ENCODE measurements around the gene TUNAR.

Gene TUNAR

GRCh38 chr14:95939335-95939734 lies 62.7 kb downstream of the TUNAR start:
- no peak overlapping the region for H3K27ac ChIP-seq (ENCODE audit: low read depth, low read length, poor library complexity, severe bottlenecking)
- no peaks in the 10 kb centered on the region for H3K27me3 ChIP-seq (ENCODE audit: insufficient read depth, low read length)
- no peak overlapping the region for H2AFZ ChIP-seq (ENCODE audit: low read length)
- H3K9me2 ChIP-seq (ENCODE audit: low read depth, low read length) = no peaks in the 10 kb centered on the region
- H3F3A ChIP-seq (ENCODE audit: insufficient read depth, low read length) = no peaks in the 10 kb centered on the region
- no peaks in the 10 kb centered on the region for H3K36me3 ChIP-seq (ENCODE audit: insufficient read depth, low read length)
- TF ChIP-seq, protein P1, sequence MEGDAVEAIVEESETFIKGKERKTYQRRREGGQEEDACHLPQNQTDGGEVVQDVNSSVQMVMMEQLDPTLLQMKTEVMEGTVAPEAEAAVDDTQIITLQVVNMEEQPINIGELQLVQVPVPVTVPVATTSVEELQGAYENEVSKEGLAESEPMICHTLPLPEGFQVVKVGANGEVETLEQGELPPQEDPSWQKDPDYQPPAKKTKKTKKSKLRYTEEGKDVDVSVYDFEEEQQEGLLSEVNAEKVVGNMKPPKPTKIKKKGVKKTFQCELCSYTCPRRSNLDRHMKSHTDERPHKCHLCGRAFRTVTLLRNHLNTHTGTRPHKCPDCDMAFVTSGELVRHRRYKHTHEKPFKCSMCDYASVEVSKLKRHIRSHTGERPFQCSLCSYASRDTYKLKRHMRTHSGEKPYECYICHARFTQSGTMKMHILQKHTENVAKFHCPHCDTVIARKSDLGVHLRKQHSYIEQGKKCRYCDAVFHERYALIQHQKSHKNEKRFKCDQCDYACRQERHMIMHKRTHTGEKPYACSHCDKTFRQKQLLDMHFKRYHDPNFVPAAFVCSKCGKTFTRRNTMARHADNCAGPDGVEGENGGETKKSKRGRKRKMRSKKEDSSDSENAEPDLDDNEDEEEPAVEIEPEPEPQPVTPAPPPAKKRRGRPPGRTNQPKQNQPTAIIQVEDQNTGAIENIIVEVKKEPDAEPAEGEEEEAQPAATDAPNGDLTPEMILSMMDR (IDR thresholded peaks at IDR 0.05; ENCODE audit: low read length) = no peak
- TF ChIP-seq EZH2 (IDR thresholded peaks at IDR 0.05; ENCODE audit: borderline replicate concordance, low read length) = no peak
- H3K4me3 ChIP-seq (ENCODE audit: low read depth, low read length, poor library complexity, severe bottlenecking) = no peak overlapping the region
- no peak overlapping the region for H3K9ac ChIP-seq (ENCODE audit: low read length)
- H4K20me1 ChIP-seq (ENCODE audit: insufficient read depth, low read length) = no peaks in the 10 kb centered on the region
- no peaks in the 10 kb centered on the region for H3K79me2 ChIP-seq (ENCODE audit: insufficient read depth, low read length)
- no peaks in the 10 kb centered on the region for H3K4me1 ChIP-seq (ENCODE audit: insufficient read depth, low read length, severe bottlenecking)
- H3K4me2 ChIP-seq (ENCODE audit: low read length) = no peak overlapping the region
- no peaks in the 10 kb centered on the region for H3K9me3 ChIP-seq (ENCODE audit: low read length)

- no peaks in the 10 kb centered on the region for H3K9me3 ChIP-seq (ENCODE audit: low read length)
- no peaks in the 10 kb centered on the region for H3K79me2 ChIP-seq (ENCODE audit: insufficient read depth, low read length)
- H3K9me2 ChIP-seq (ENCODE audit: low read depth, low read length) = no peaks in the 10 kb centered on the region
- H3K4me2 ChIP-seq (ENCODE audit: low read length) = no peak overlapping the region
- no peak overlapping the region for H3K9ac ChIP-seq (ENCODE audit: low read length)
- H4K20me1 ChIP-seq (ENCODE audit: insufficient read depth, low read length) = no peaks in the 10 kb centered on the region
- no peaks in the 10 kb centered on the region for H3K4me1 ChIP-seq (ENCODE audit: insufficient read depth, low read length, severe bottlenecking)
- H3K27ac ChIP-seq (ENCODE audit: low read depth, low read length, poor library complexity, severe bottlenecking) = no peak overlapping the region
- no peak overlapping the region for H3K4me3 ChIP-seq (ENCODE audit: low read depth, low read length, poor library complexity, severe bottlenecking)
- no peaks in the 10 kb centered on the region for H3K27me3 ChIP-seq (ENCODE audit: insufficient read depth, low read length)
- TF ChIP-seq EZH2 (IDR thresholded peaks at IDR 0.05; ENCODE audit: borderline replicate concordance, low read length) = no peak
- TF ChIP-seq, protein P1 (IDR thresholded peaks at IDR 0.05; ENCODE audit: low read length) = no peak
- H3F3A ChIP-seq (ENCODE audit: insufficient read depth, low read length) = no peaks in the 10 kb centered on the region
- H3K36me3 ChIP-seq (ENCODE audit: insufficient read depth, low read length) = no peaks in the 10 kb centered on the region
- H2AFZ ChIP-seq (ENCODE audit: low read length) = no peak overlapping the region
Observed at GRCh38 chr14:95941897-95942296, 65.3 kb downstream of the TUNAR start.

DNA sequence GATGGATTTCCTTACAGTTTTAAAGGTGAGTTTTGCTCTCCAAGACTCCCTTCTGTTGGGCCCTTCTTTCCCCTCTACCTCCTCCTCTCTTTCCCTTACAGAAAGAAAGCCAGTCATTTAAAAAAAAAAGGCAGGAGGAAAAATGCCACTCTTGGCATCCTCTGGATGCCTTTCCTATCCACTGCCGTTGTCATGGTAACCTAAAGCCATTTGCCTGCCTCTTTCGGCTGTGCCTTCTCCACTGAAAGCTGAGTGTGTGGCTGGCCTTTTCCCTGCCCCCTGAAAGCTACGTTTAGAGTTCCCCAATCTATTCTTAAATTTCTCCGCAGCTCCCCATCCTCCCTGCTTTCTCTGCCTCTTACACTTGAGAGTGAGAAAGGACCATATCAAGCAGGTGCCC lies 67.1 kb downstream of the TUNAR start:
- Histone ChIP-seq H2AFZ (ENCODE audit: low read length) (no peak overlapping the region), H3K9me2 (ENCODE audit: low read depth, low read length) (no peaks in the 10 kb centered on the region), H3K9me3 (ENCODE audit: low read length) (no peaks in the 10 kb centered on the region), H3K4me3 (ENCODE audit: low read depth, low read length, poor library complexity, severe bottlenecking) (no peak overlapping the region), H3K27me3 (ENCODE audit: insufficient read depth, low read length) (no peaks in the 10 kb centered on the region), H3K36me3 (ENCODE audit: insufficient read depth, low read length) (no peaks in the 10 kb centered on the region), H3F3A (ENCODE audit: insufficient read depth, low read length) (no peaks in the 10 kb centered on the region), H4K20me1 (ENCODE audit: insufficient read depth, low read length) (no peaks in the 10 kb centered on the region), H3K79me2 (ENCODE audit: insufficient read depth, low read length) (no peaks in the 10 kb centered on the region), H3K4me2 (ENCODE audit: low read length) (no peak overlapping the region), H3K9ac (ENCODE audit: low read length) (no peak overlapping the region), H3K4me1 (ENCODE audit: insufficient read depth, low read length, severe bottlenecking) (no peaks in the 10 kb centered on the region), H3K27ac (ENCODE audit: low read depth, low read length, poor library complexity, severe bottlenecking) (no peak overlapping the region)
- TF ChIP-seq, protein P1 (IDR thresholded peaks at IDR 0.05; ENCODE audit: low read length) = no peak
- no peak for TF ChIP-seq EZH2 (IDR thresholded peaks at IDR 0.05; ENCODE audit: borderline replicate concordance, low read length)

Measured in OCI-LY1 (cell line).